GM18870 (cell line): ENCODE results near the gene C14orf119.

ENCODE experiments used
- ATAC-seq: cut with Tn5 transposase; IDR thresholded peaks from one replicate; pipeline ENCODE4 v1.9.1; 2021; ENCODE audit warnings: moderate library complexity; ENCODE audit not compliant: unreplicated experiment

The C14orf119 gene

GRCh38 chr14:23086565-23086964, 8.7 kb upstream of the C14orf119 start:
- no peak for ATAC-seq

- ATAC-seq: no peak
Measured at GRCh38 chr14:23089498-23090253, 5.6 kb upstream of the C14orf119 start.

GRCh38 chr14:23090254-23090636, 5.1 kb upstream of the C14orf119 start:
- no peak for ATAC-seq

- no peak for ATAC-seq
Measured at GRCh38 chr14:23091294-23092225, 3.7 kb upstream of the C14orf119 start.

- no peak for ATAC-seq
Measured at GRCh38 chr14:23093104-23093503, 2.2 kb upstream of the C14orf119 start.

- ATAC-seq: no peak
Measured at GRCh38 chr14:23093526-23093925, 1.8 kb upstream of the C14orf119 start.

GRCh38 chr14:23093991-23094665, 1.2 kb upstream of the C14orf119 start:
- peak; percentile 12 for ATAC-seq

- peak; percentile 13 for ATAC-seq
Measured at GRCh38 chr14:23094666-23095195, 574 bp upstream of the C14orf119 start, which contains the start of gene ACIN1. Gene ACIN1, minus strand, starts transcription at chr14:23095136. Its CDS starts 24 bp downstream, at chr14:23095112.

GRCh38 chr14:23097786-23098185, 2.5 kb downstream of the C14orf119 start:
- no peak for ATAC-seq

- no peak for ATAC-seq
Measured at GRCh38 chr14:23099212-23099861, 4.0 kb downstream of the C14orf119 start.

GRCh38 chr14:23101213-23101970, 6.1 kb downstream of the C14orf119 start:
- no peak for ATAC-seq

- no peak for ATAC-seq
Measured at GRCh38 chr14:23101986-23102625, 6.8 kb downstream of the C14orf119 start.

GRCh38 chr14:23102801-23103200, 7.5 kb downstream of the C14orf119 start:
- no peak for ATAC-seq

- no peak for ATAC-seq
Measured at GRCh38 chr14:23103581-23103980, 8.3 kb downstream of the C14orf119 start.

GRCh38 chr14:23104070-23104590, 8.8 kb downstream of the C14orf119 start:
- ATAC-seq: no peak

GRCh38 chr14:23104591-23105347, 9.5 kb downstream of the C14orf119 start, which contains the start of gene CIROP:
Gene CIROP, minus strand, starts transcription at chr14:23104989. Its CDS starts 69 bp downstream, at chr14:23104920.
- no peak for ATAC-seq

- ATAC-seq: no peak
Measured at GRCh38 chr14:23105348-23105824, 10.1 kb downstream of the C14orf119 start.

GRCh38 chr14:23106747-23107045, 11.4 kb downstream of the C14orf119 start:
- no peak for ATAC-seq
